ENCODE results near the gene LIF. TPM values are rescaled to one million over a fixed set of nuclear protein-coding genes. Genes with fewer than 3 reads are reported as not detected.

LIF gene
- total and polyA plus RNA-seq, 2 donors (not counting 3 experiments of a cell fraction or from before 2014, with no cell fraction given): 0.12 to 0.27 TPM

DNA sequence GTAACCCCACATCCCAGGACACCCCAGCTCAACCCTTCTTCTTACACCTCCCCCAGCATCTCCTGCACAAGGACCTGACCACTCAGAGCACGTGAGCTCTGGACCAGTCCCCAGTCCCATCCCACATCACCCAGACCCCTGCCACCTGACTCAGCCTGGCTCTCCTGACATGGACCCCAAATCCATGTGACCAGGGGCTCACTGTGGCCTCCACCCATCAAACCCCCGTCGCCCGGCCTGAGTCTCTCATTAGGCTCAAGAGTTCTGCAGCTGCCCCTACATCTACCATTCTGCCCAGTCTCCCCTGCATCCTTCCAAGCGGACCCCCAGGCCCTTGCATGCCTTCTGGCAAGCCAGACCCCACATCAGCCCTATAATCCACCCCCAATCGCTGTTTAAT is 1.9 kb upstream of the LIF start:
- H3K4me3 ChIP-seq (replicated peaks in 1 of 3; ENCODE audit: insufficient read depth in 1 of 3, low read depth in 1 of 3, low read length in 3 of 3): no peak overlapping the region
- no peak for TF ChIP-seq POLR2A (IDR thresholded peaks at IDR 0.05; ENCODE audit: low read depth, low read length)
- TF ChIP-seq POLR2AphosphoS5 (IDR thresholded peaks at IDR 0.05; ENCODE audit: insufficient read depth, low read depth, low read length): no peak
- no peak for TF ChIP-seq GATA2 (IDR thresholded peaks at IDR 0.05; ENCODE audit: insufficient read depth, insufficient read length, low read depth, low read length)
- no peak for TF ChIP-seq JUN (IDR thresholded peaks at IDR 0.05; ENCODE audit: borderline replicate concordance, insufficient read depth, insufficient read length, low read depth)
- no peak for TF ChIP-seq EZH2 (IDR thresholded peaks at IDR 0.05; ENCODE audit: borderline replicate concordance, low read depth, low read length, severe bottlenecking)
- no peak for TF ChIP-seq MYC (IDR thresholded peaks at IDR 0.05; ENCODE audit: low read depth, low read length)
- TF ChIP-seq, protein P1, sequence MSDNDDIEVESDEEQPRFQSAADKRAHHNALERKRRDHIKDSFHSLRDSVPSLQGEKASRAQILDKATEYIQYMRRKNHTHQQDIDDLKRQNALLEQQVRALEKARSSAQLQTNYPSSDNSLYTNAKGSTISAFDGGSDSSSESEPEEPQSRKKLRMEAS (IDR thresholded peaks at IDR 0.05; ENCODE audit: insufficient read depth, insufficient read length): no peak
- TF ChIP-seq FOS (IDR thresholded peaks at IDR 0.05; ENCODE audit: borderline replicate concordance, insufficient read depth, low read length): no peak
- no peak for TF ChIP-seq CTCF (IDR thresholded peaks at IDR 0.05; ENCODE audit: extremely low read depth in 1 of 2, insufficient read depth in 1 of 2, low read depth in 1 of 2, low read length in 2 of 2)
- H4K20me1 ChIP-seq (replicated peaks; ENCODE audit: control insufficient read depth, extremely low read depth, insufficient read depth, low read length): no peaks in the 10 kb centered on the region
- no peaks in the 10 kb centered on the region for H3K36me3 ChIP-seq (ENCODE audit: control insufficient read depth in 2 of 2, extremely low read depth in 1 of 2, insufficient read depth in 2 of 2, low read length in 2 of 2)
- DNase-seq (ENCODE audit: low read depth, low spot score) (no peak), FAIRE-seq (no peak)
- intact Hi-C loops (cut with micrococcal nuclease) (no loop called here), dilution Hi-C loops (cut with MboI; ENCODE audit: extremely low pct_ligation_motif_present, low sequenced_read_pairs) (no loop called here)
- CTCF ChIA-PET: no interaction called here
- H3K9me1 ChIP-seq (replicated peaks; ENCODE audit: control insufficient read depth, extremely low read depth, insufficient read depth, low read length): no peaks in the 10 kb centered on the region
- POLR2A ChIA-PET: no interaction called here
- H3K9me3 ChIP-seq (replicated peaks; ENCODE audit: control insufficient read depth, insufficient read depth, low read length): no peaks in the 10 kb centered on the region
- H3K27me3 ChIP-seq (ENCODE audit: control insufficient read depth in 2 of 2, insufficient read depth in 2 of 2, low read length in 2 of 2): peaks cover 22 to 25% of the 10 kb centered on the region in 2 experiments
- H3K9ac ChIP-seq (replicated peaks; ENCODE audit: extremely low read depth, insufficient read depth, low read length): no peak overlapping the region
- BruUV-seq (replicated peaks): no TSS peak
- H3K79me2 ChIP-seq (ENCODE audit: control insufficient read depth, insufficient read depth, low read length): no peaks in the 10 kb centered on the region
- H3K4me2 ChIP-seq (ENCODE audit: insufficient read depth, low read length): no peak overlapping the region
- peaks cover 11% of the 10 kb centered on the region for H3K4me1 ChIP-seq (ENCODE audit: control insufficient read depth, extremely low read depth, insufficient read depth, low read length)
- no peak overlapping the region for H2AFZ ChIP-seq (ENCODE audit: low read depth, low read length)
- H3K27ac ChIP-seq (ENCODE audit: insufficient read depth, low read depth, low read length): no peak overlapping the region
